BJ (cell line): ENCODE data around the gene AMY2B. TPM values are rescaled to one million over a fixed set of nuclear protein-coding genes. Genes with fewer than 3 reads are reported as not detected.
"Not testable (repeated sequence)": the region's sequence is repeated elsewhere in the genome, so short reads cannot be mapped to it uniquely, and the experiment has no call there.

Source experiments
- CTCF ChIA-PET: fragments of 350-600 bp; formaldehyde crosslinking; extraction: SDS; loops from one replicate; lab custom pipeline; 2021; ENCODE audit warnings: antibody characterized with exemption, inconsistent platforms; lab: Yijun Ruan, JAX
- POLR2A ChIA-PET: fragments of 300-600 bp; sonication (Branson Sonifier 250); formaldehyde crosslinking; extraction: SDS; loops from one replicate; lab custom pipeline; 2021; ENCODE audit warnings: antibody characterized with exemption; lab: Charles Lee
- DNase-seq: peaks from one replicate; pipeline ENCODE4 v3.0.0-alpha.2; 2011; ENCODE audit warnings: low read depth
- H3K27me3 ChIP-seq: 2 replicates; pipeline ENCODE4 v1.6.0; 2011; ENCODE audit warnings: low read length; ENCODE audit not compliant: control insufficient read depth, insufficient read depth
- H3K36me3 ChIP-seq: 2 replicates; pipeline ENCODE4 v1.5.1; 2011; ENCODE audit warnings: low read length; ENCODE audit not compliant: control insufficient read depth, insufficient read depth
- H3K4me3 ChIP-seq: 2 replicates; pipeline ENCODE4 v1.5.1; 2011; ENCODE audit warnings: low read depth, mild to moderate bottlenecking, control low read depth, low read length
- polyA minus RNA-seq: library from RNA; depleted of rRNA, polyadenylated mRNA; stranded (reverse); fragments of >200 nt; gene quantifications from 2 replicates; pipeline ENCODE4 v1.2.3, GENCODE V29; 2011; rRNA and poly(A)+ RNA removed
- polyA plus RNA-seq: library from polyadenylated mRNA; depleted of rRNA; stranded (reverse); fragments of >200 nt; gene quantifications from 2 replicates; pipeline ENCODE4 v1.2.3, GENCODE V29; 2011; rRNA removed
- TF ChIP-seq, protein P1 (sequence below): IDR thresholded peaks from 2 replicates; pipeline ENCODE4 v1.5.1; 2011; ENCODE audit warnings: low read depth, mild to moderate bottlenecking, control low read depth, inconsistent platforms, low read length, moderate library complexity; ENCODE audit not compliant: insufficient read depth

AMY2B gene
- polyA plus RNA-seq (1.1 and 1.3 TPM in 2 replicates), polyA minus RNA-seq (0.57 and 0.85 TPM in 2 replicates)

DNA sequence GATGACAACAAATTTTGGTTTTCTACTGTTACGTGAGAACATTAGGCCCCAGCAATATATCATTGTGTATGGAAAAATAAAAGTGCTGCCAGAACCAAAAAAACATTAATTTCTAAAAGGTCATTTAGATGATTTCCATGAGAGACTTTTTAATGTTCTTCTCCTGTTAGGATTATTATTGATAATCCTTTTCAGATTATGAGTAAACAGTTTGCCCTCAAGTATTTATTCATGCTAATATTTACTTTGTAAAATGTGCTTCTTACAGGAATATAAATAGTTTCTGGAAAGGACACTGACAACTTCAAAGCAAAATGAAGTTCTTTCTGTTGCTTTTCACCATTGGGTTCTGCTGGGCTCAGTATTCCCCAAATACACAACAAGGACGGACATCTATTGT lies at the start of gene AMY2B:
Gene AMY2B (plus strand): TSS at position 301 of the 400 bp plus-strand sequence. CDS start 14 bp downstream, at position 315.
- DNase-seq, POLR2A ChIA-PET, H3K36me3 ChIP-seq, CTCF ChIA-PET, H3K4me3 ChIP-seq, H3K27me3 ChIP-seq: not testable (repeated sequence)

DNA sequence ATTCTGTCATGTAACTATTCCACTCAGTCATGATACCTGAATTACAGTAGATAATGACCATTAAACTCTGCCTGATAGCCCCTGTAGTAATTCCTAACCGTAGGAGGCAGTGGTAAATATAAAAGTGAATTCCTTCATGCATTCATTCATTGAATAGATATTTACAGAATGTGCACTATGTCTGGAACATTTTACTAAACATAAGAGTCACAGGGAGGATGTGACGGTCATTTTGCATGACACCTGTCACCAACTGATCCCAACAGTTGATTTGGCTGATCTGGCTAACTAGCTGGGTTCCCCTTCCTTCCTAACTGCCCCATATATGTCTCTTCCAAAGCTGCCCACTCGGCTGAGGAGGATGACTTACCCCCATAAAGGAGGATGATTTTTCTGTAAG lies 48.0 kb upstream of the AMY2B start:
- Histone ChIP-seq H3K36me3 (no peaks in the 10 kb centered on the region), H3K27me3 (no peaks in the 10 kb centered on the region), H3K4me3 (no peak overlapping the region)
- DNase-seq: no peak
- TF ChIP-seq, protein P1, sequence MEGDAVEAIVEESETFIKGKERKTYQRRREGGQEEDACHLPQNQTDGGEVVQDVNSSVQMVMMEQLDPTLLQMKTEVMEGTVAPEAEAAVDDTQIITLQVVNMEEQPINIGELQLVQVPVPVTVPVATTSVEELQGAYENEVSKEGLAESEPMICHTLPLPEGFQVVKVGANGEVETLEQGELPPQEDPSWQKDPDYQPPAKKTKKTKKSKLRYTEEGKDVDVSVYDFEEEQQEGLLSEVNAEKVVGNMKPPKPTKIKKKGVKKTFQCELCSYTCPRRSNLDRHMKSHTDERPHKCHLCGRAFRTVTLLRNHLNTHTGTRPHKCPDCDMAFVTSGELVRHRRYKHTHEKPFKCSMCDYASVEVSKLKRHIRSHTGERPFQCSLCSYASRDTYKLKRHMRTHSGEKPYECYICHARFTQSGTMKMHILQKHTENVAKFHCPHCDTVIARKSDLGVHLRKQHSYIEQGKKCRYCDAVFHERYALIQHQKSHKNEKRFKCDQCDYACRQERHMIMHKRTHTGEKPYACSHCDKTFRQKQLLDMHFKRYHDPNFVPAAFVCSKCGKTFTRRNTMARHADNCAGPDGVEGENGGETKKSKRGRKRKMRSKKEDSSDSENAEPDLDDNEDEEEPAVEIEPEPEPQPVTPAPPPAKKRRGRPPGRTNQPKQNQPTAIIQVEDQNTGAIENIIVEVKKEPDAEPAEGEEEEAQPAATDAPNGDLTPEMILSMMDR: no peak
- ChIA-PET POLR2A (no interaction called here), CTCF (interaction anchor here (1.1 kb wide), 1 partner anchor 8 kb away, joined by 4 read pairs; no protein-coding TSS in a partner anchor)

DNA sequence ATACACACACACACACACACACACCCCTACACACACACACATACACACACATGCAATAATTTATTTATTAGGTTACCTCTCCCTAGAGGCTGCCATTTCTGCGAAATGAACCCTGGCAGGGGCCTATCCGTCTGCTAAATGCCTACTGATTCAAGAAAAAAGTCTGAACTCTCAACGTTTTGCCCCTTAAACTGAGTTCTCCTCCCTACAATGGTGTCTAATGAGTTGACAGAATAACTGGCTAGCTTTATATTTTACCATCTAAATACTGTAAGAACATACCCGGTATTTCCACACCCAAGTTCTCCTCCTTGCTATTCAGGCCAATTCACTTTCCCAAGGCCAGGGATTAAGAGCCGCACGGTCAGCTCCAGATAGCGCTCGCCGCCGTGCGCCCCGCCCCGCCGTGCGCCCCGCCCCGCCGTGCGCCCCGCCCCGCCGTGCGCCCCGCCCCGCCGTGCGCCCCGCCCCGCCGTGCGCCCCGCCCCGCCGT lies 46.2 kb upstream of the AMY2B start:
- peaks cover 1% of the 10 kb centered on the region; the same call in 1 of the 2 replicates for H3K36me3 ChIP-seq
- peak overlapping the region; percentile 26 for H3K4me3 ChIP-seq
- CTCF ChIA-PET: interaction anchor here (1.0 to 2.5 kb wide), 3 partner anchors 9 to 419 kb away, joined by 4 to 13 read pairs (median 5); no protein-coding TSS in a partner anchor
- DNase-seq: no peak
- TF ChIP-seq, protein P1: no peak
- POLR2A ChIA-PET: no interaction called here
- H3K27me3 ChIP-seq: no peaks in the 10 kb centered on the region

DNA sequence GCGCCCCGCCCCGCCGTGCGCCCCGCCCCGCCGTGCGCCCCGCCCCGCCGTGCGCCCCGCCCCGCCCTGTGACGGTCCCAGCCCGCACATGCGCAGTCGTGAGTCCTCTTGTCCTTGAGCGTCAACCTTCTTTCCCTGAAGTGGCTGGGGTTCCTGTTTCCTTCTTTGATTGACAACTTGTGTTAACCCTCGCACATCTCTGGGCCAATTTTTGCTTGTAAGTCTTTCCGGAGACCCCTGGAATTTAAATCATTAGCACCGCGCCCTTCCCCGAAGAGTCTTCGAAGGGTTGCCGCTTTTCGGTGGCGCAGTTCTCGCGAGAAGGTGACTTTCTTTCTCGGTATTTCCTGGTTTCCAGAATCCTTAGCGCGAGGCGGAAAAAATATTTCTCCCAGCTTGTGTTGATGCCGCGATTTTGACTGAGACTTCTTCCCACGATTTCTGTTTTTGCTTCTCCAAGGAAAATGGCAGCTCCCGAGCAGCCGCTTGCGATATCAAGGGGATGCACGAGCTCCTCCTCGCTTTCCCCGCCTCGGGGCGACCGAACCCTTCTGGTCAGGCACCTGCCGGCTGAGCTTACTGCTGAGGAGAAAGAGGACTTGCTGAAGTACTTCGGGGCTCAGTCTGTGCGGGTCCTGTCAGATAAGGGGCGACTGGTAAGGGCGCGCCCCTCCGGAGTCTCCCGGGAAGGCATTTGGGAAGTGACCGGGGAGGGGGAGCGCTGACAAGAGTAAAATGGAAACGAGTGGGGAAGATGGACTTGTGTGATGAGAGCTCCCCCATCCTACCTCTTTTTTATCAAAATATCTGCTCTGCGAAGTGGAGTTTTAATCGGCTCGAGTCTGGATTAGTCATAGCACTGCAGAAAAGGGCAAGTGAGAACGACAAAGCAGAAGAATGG lies 45.5 kb upstream of the AMY2B start, which contains the start of gene RNPC3:
Gene RNPC3 (plus strand): TSS at position 93 of the 901 bp plus-strand sequence. CDS start 372 bp downstream, at position 465.
- TF ChIP-seq, protein P1: 0 out of 2 replicates have a peak, but pooled peaks have one; percentile 5
- H3K27me3 ChIP-seq: no peaks in the 10 kb centered on the region
- H3K36me3 ChIP-seq: peaks cover 1% of the 10 kb centered on the region; the same call in 1 of the 2 replicates
- ChIA-PET CTCF (interaction anchor here (1.0 to 2.5 kb wide), 3 partner anchors 10 to 420 kb away, joined by 4 to 13 read pairs (median 5); no protein-coding TSS in a partner anchor), POLR2A (no interaction called here)
- DNase-seq: peak; percentile 67
- H3K4me3 ChIP-seq: peak within 1 kb of the TSS; percentile 83

DNA sequence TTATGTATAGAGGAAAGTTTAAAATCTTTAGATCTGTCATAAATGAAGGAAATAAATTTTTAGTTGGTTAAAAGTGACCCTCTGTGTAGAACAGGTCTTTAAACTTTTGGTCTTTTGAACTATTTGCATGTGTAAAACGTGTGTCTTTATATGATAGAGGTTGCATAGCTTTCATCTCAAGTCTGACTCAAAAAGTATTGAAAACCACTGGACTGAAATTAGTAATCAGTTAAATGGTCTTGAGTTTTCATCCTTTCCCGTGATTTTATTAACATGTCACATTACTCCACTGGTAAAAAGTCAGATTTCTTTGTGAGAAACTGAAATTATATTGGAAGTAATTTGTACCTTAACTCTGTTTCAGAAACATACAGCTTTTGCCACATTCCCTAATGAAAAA lies 44.1 kb upstream of the AMY2B start:
- POLR2A ChIA-PET: interaction anchor here (0.6 kb wide), 1 partner anchor 418 kb away, joined by 4 read pairs; no protein-coding TSS in a partner anchor
- TF ChIP-seq, protein P1: no peak
- H3K27me3 ChIP-seq: no peaks in the 10 kb centered on the region
- peaks cover 1% of the 10 kb centered on the region; the same call in 1 of the 2 replicates for H3K36me3 ChIP-seq
- CTCF ChIA-PET: interaction anchor here (0.6 kb wide), 2 partner anchors 31 to 1283 kb away, joined by 3 to 4 read pairs; no protein-coding TSS in a partner anchor
- H3K4me3 ChIP-seq: no peak overlapping the region
- no peak for DNase-seq
